T-helper 17 cell (primary cell): ENCODE results near the gene C20orf141. TPM values are rescaled to one million over a fixed set of nuclear protein-coding genes. Genes with fewer than 3 reads are reported as not detected.
A peak's percentile ranks its signal among the peaks of the same experiment; 100 is the strongest.

Experiments used
- ATAC-seq: fragments of 150-1000 bp; cut with Tn5 transposase; 2 replicates; pipeline ENCODE4 v1.10.0; 2021; ENCODE audit warnings: mild to moderate bottlenecking, moderate library complexity
- DNase-seq, 3 donors: peaks; one replicate each; pipeline versions ENCODE4 v3.0.0 to v3.0.0-alpha.2; 2020 to 2021
- H3K9me3 ChIP-seq: one replicate; pipeline ENCODE4 v1.7.0; 2013; ENCODE audit warnings: low read length, mild to moderate bottlenecking; ENCODE audit not compliant: control insufficient read depth, poor library complexity, severe bottlenecking
- H3K27ac Mint-ChIP-seq: one replicate; pipeline ENCODE4 v1.8.0; 2022; ENCODE audit warnings: mild to moderate bottlenecking, moderate library complexity, mixed read lengths
- H3K27me3 Mint-ChIP-seq: one replicate; pipeline ENCODE4 v1.8.0; 2022; ENCODE audit warnings: mixed read lengths
- H3K36me3 Mint-ChIP-seq: one replicate; pipeline ENCODE4 v1.8.0; 2022; ENCODE audit warnings: low read depth, mixed read lengths
- H3K4me1 Mint-ChIP-seq: one replicate; pipeline ENCODE4 v1.8.0; 2022; ENCODE audit warnings: mild to moderate bottlenecking, mixed read lengths
- H3K4me3 Mint-ChIP-seq: one replicate; pipeline ENCODE4 v1.8.0; 2022; ENCODE audit warnings: mild to moderate bottlenecking, moderate library complexity, mixed read lengths
- total RNA-seq, 4 donors: library from RNA in 2 of 4; stranded (reverse) in 2 of 4; gene quantifications; one replicate each; pipeline ENCODE4 v1.2.3 and lab custom pipeline; 2022 to 2026

The C20orf141 gene
- total RNA-seq, 2 donors from 2014 or later: not detected

DNA sequence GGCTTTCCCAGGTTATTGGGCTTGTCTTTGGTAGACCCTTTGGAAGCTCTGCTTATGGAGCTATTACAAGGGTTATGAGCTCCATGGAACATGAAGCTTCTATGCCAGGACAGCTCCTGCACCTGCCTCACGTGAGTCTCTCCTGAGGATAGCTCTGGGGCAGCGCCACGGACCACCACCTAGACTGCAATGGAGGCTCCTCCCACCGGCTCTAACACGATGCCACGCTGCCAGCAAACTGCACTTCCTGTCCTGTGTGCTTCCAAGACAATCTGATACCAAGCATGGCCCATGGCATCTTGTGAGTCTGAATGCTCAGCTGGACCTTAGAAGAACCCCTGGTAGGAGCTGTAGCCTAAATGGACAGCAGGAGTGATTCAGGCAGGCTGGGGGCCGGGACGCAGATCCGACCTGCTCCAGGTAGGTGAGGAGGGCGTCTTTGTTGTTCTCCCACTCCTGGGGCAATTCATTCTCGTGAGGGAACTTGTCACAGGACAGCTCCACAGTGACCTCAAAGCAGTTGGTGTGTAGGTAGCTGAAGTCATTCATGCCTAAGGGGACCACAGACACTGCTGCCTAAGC is 19.8 kb upstream of the C20orf141 start:
- Mint-ChIP-seq H3K4me3 (no peak overlapping the region), H3K36me3 (peaks cover 12% of the 10 kb centered on the region), H3K27ac (no peak overlapping the region), H3K27me3 (peaks cover 93% of the 10 kb centered on the region), H3K4me1 (peaks cover 18% of the 10 kb centered on the region)
- no peak for DNase-seq
- no peaks in the 10 kb centered on the region for H3K9me3 ChIP-seq
- ATAC-seq: no peak

- no peak overlapping the region for H3K27ac Mint-ChIP-seq
- ATAC-seq (no peak), DNase-seq (no peak)
- H3K36me3 Mint-ChIP-seq: peaks cover 11% of the 10 kb centered on the region
- H3K4me3 Mint-ChIP-seq: no peak overlapping the region
- peaks cover 91% of the 10 kb centered on the region for H3K27me3 Mint-ChIP-seq
- peaks cover 18% of the 10 kb centered on the region for H3K4me1 Mint-ChIP-seq
- no peaks in the 10 kb centered on the region for H3K9me3 ChIP-seq
Observed at GRCh38 chr20:2795451-2795850, 19.3 kb upstream of the C20orf141 start.

- Mint-ChIP-seq H3K27me3 (peaks cover 91% of the 10 kb centered on the region), H3K36me3 (peaks cover 11% of the 10 kb centered on the region)
Observed at GRCh38 chr20:2796011-2796660, 18.7 kb upstream of the C20orf141 start.

DNA sequence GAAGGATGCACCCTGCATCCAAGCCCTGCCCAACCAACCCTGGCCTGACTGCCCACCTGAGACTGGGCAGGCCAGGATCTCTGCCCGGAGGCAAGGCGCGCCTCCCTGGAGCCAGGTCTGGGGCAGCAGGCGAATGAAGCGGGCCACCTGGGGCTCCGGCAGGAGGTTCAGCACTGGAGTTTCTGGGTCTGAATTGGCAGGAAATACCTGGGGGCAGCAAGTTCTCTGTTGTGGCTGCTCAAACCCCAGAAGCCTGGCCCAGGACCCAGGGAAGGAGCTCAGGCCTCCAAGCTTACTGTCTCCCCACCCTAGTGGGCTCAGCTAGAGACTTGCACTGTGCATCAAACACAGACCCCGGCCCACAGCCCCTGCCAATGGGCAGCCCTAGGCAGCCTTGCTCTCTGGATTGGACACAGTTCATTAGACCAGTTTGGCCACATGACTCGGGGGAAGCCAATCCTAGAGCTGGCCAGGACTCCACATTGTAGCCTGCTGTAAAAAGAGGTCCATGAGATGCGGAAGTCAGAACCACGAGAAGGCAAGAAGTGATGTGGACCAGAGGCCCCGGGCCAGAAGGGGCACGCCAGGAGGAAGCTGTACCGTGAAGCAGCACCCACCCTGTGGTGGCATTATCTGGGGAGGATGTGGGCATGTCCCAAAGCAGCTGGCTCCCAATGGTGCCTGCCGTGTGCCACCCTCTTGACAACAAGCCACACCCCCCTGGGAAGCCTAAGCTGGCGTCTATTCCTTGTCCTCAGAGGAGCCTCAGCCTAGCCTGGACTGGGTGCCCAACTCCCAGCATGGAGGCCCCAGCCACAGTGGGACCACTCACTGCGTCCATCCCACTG is 17.4 kb upstream of the C20orf141 start:
- Mint-ChIP-seq H3K36me3 (peaks cover 11% of the 10 kb centered on the region), H3K27ac (no peak overlapping the region), H3K4me3 (no peak overlapping the region), H3K4me1 (peaks cover 27% of the 10 kb centered on the region), H3K27me3 (peaks cover 87% of the 10 kb centered on the region)
- ATAC-seq (no peak), DNase-seq (no peak)
- no peaks in the 10 kb centered on the region for H3K9me3 ChIP-seq

More at GRCh38 chr20:2796011-2796660, 18.7 kb upstream of the C20orf141 start:
- no peak overlapping the region for H3K27ac Mint-ChIP-seq
- ATAC-seq (no peak), DNase-seq (no peak)
- H3K4me3 Mint-ChIP-seq: no peak overlapping the region
- peaks cover 24% of the 10 kb centered on the region for H3K4me1 Mint-ChIP-seq
- no peaks in the 10 kb centered on the region for H3K9me3 ChIP-seq

DNA sequence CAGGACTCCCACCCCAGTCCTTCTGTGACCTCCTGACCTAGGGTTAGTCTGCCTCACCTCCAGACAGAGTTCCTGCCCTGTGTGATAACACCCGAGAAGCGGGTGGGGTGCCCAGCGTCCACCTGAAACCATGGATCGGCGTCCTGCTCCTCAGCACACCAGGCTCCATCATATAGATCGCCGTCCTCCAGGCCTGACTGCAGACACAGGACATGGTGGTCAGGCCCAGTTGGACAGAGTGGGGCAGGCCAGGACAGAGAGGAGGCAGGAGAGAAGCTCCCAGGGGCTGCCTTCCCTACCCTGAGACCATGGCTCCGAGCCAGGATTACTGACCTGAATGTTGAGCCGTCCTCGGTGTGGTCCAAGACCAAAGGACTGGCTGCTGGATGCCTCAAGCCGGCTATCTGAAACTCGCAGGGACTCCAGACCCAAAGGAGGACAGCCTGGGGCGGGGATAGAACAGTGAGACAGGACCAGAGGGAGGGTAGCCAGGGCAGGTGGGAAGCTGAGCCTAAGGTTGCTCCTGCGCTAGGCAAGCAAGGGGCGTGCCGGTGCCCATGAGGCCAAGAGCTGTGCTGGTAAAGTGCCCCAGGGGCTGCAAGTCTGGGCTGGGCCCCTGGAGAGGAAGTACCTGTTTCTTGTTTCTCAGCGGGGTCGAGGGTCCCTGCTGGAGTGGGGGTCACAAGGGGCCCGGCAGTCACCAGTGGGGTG is 16.5 kb upstream of the C20orf141 start:
- H3K27ac Mint-ChIP-seq: no peak overlapping the region
- peak overlapping the region; percentile 66 for H3K4me3 Mint-ChIP-seq
- no peaks in the 10 kb centered on the region for H3K9me3 ChIP-seq
- peaks cover 84% of the 10 kb centered on the region for H3K27me3 Mint-ChIP-seq
- H3K36me3 Mint-ChIP-seq: peaks cover 13% of the 10 kb centered on the region
- DNase-seq (no peak), ATAC-seq (no peak)
- H3K4me1 Mint-ChIP-seq: peaks cover 29% of the 10 kb centered on the region

GRCh38 chr20:2798814-2799213 is 16.0 kb upstream of the C20orf141 start:
- Mint-ChIP-seq H3K36me3 (peaks cover 13% of the 10 kb centered on the region), H3K4me1 (peaks cover 29% of the 10 kb centered on the region), H3K27me3 (peaks cover 82% of the 10 kb centered on the region), H3K4me3 (peak overlapping the region; percentile 66), H3K27ac (no peak overlapping the region)
- DNase-seq: no peak
- no peak for ATAC-seq
- H3K9me3 ChIP-seq: no peaks in the 10 kb centered on the region

GRCh38 chr20:2799271-2799670 is 15.5 kb upstream of the C20orf141 start:
- peaks cover 13% of the 10 kb centered on the region for H3K36me3 Mint-ChIP-seq
- H3K4me3 Mint-ChIP-seq: peak overlapping the region; percentile 96
- peaks cover 84% of the 10 kb centered on the region for H3K27me3 Mint-ChIP-seq
- H3K27ac Mint-ChIP-seq: no peak overlapping the region
- H3K4me1 Mint-ChIP-seq: peaks cover 29% of the 10 kb centered on the region
- H3K9me3 ChIP-seq: no peaks in the 10 kb centered on the region
- DNase-seq (no peak), ATAC-seq (peak; percentile 13)

- H3K4me1 Mint-ChIP-seq: peaks cover 29% of the 10 kb centered on the region
- H3K27me3 Mint-ChIP-seq: peaks cover 82% of the 10 kb centered on the region
- no peaks in the 10 kb centered on the region for H3K9me3 ChIP-seq
- peak overlapping the region; percentile 88 for H3K27ac Mint-ChIP-seq
- H3K4me3 Mint-ChIP-seq: peak overlapping the region; percentile 96
- H3K36me3 Mint-ChIP-seq: peaks cover 13% of the 10 kb centered on the region
- ATAC-seq (peak; percentile 27), DNase-seq (no peak)
Observed at GRCh38 chr20:2799688-2800520, 14.9 kb upstream of the C20orf141 start.

DNA sequence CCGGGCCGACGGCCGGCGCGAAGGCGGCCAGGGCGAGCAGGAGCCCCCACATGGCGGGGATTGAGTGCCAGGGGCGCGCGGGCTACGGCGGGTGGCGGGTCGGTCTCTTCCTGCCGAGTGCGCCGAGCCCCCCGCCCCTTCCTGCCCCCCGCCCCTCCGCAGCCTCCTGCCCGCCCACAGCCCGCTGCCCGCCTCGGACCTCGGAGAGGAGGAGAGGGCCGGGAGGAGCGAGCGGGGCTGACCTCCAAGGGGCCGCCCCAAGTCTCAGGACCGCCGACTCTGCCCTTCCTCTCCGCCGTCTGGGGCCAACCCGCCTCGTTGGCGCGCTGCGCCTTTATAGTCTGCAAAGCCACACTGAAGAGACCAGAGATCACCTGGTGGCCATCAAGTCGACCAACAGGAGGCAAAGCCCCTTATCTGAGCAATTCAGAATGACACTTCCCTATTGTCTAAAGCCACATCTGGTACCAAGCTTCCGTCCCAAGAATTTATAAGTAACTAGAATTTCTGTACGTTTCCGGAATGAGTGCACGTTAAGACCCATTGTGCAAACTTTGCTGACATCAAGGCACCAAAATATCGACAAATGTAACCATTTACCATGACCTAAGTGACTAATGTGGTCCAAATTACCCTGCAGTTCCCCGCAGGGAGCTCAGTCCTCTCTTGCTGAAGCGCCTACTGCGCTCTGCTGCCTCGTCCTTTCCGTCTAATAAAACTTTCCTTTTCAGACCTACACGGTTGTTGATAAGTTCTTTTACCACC is 14.1 kb upstream of the C20orf141 start, which contains the start of gene CPXM1:
TSS of gene CPXM1 (minus strand) at position 107 of the 765 bp plus-strand sequence. CDS start at position 52, 55 bp downstream.
- H3K27ac Mint-ChIP-seq: peak within 1 kb of the TSS; percentile 88
- H3K9me3 ChIP-seq: no peaks in the 10 kb centered on the region
- peak within 1 kb of the TSS; percentile 96 for H3K4me3 Mint-ChIP-seq
- no peak for DNase-seq
- peak; percentile 36 for ATAC-seq
- H3K4me1 Mint-ChIP-seq: peaks cover 29% of the 10 kb centered on the region
- peaks cover 13% of the 10 kb centered on the region for H3K36me3 Mint-ChIP-seq
- H3K27me3 Mint-ChIP-seq: peaks cover 84% of the 10 kb centered on the region

GRCh38 chr20:2801286-2801728 is 13.5 kb upstream of the C20orf141 start:
- no peaks in the 10 kb centered on the region for H3K9me3 ChIP-seq
- ATAC-seq (no peak), DNase-seq (no peak)
- peaks cover 85% of the 10 kb centered on the region for H3K27me3 Mint-ChIP-seq
- H3K36me3 Mint-ChIP-seq: peaks cover 16% of the 10 kb centered on the region
- no peak overlapping the region for H3K27ac Mint-ChIP-seq
- H3K4me1 Mint-ChIP-seq: peaks cover 31% of the 10 kb centered on the region
- H3K4me3 Mint-ChIP-seq: peak overlapping the region; percentile 92

- Mint-ChIP-seq H3K4me3 (no peak overlapping the region), H3K4me1 (peaks cover 27% of the 10 kb centered on the region), H3K27me3 (peaks cover 73% of the 10 kb centered on the region), H3K36me3 (peaks cover 14% of the 10 kb centered on the region), H3K27ac (no peak overlapping the region)
- no peaks in the 10 kb centered on the region for H3K9me3 ChIP-seq
- DNase-seq: no peak
- ATAC-seq: no peak
Observed at GRCh38 chr20:2804041-2804828, 10.6 kb upstream of the C20orf141 start.
